Measurements from ENCODE around the gene TRAPPC14. TPM values are rescaled to one million over a fixed set of nuclear protein-coding genes. Genes with fewer than 3 reads are reported as not detected.

TRAPPC14 gene
- total and polyA plus RNA-seq, 2 of the 8 experiments (the other 6 are each of a cell fraction or from before 2014, with no cell fraction given), result 11.9 to 22.1 TPM

GRCh38 chr7:100204454-100204853, 45.9 kb upstream of the TRAPPC14 start:
- H4K91ac ChIP-seq (replicated peaks; ENCODE audit: insufficient read length, low read length), result no peak overlapping the region
- peak overlapping the region; percentile 71; the same call in 1 of the 2 replicates for H2AK5ac ChIP-seq (ENCODE audit: low read depth, low read length)
- no peak overlapping the region for H3K27ac ChIP-seq (ENCODE audit: low read depth, low read length)
- no peak overlapping the region for H3K23ac ChIP-seq (ENCODE audit: insufficient read length)
- FAIRE-seq (no peak), DNase-seq (ENCODE audit: low read depth in 1 of 2, low spot score in 2 of 2) (no peak)
- H3K18ac ChIP-seq (ENCODE audit: extremely low read depth, low read length), result no peak overlapping the region
- H3K4me2 ChIP-seq (ENCODE audit: insufficient read depth in 1 of 2, low read depth in 2 of 2, low read length in 2 of 2), result no peak overlapping the region
- no peak overlapping the region for H2AFZ ChIP-seq (ENCODE audit: low read length)
- 0 out of 2 replicates have a peak, but pooled peaks cover 1% of the 10 kb centered on the region for H3K23me2 ChIP-seq (ENCODE audit: low read depth, low read length)
- POLR2A ChIA-PET (ENCODE audit: partially characterized antibody), result interaction anchor here (0.7 to 1.6 kb wide), 5 partner anchors 10 to 37 kb away, joined by 3 to 4 read pairs (median 3); partner anchors contain the start of gene GAL3ST4
- H3K36me3 ChIP-seq (ENCODE audit: control insufficient read depth in 2 of 4, insufficient read depth in 4 of 4, low read length in 3 of 4), result no peaks in the 10 kb centered on the region
- H2BK12ac ChIP-seq (ENCODE audit: low read depth, low read length), result no peak overlapping the region
- 89% methylated on average over 9 of the region's 9 CpGs; no CpG with 5 or more reads in 1 of the 2 experiments for WGBS, 2 experiments (ENCODE audit: extremely low coverage in 1 of 2, insufficient coverage in 1 of 2, insufficient read length in 1 of 2, insufficient replicate concordance in 2 of 2, low coverage in 1 of 2, low lambda C conversion rate in 2 of 2, missing lambda C conversion rate in 1 of 2)
- peaks cover 0 to 5% (median 2%) of the 10 kb centered on the region in 4 experiments; a peak in 4 of 7 replicates for H3K27me3 ChIP-seq (replicated peaks in 1 of 4; ENCODE audit: control insufficient read depth in 3 of 4, extremely low read depth in 1 of 4, insufficient read depth in 3 of 4, low read length in 3 of 4)
- no peaks in the 10 kb centered on the region for H4K20me1 ChIP-seq (replicated peaks in 1 of 2; ENCODE audit: control insufficient read depth in 1 of 2, insufficient read depth in 2 of 2, low read length in 2 of 2)
- TF ChIP-seq RNF2 (IDR thresholded peaks at IDR 0.05; ENCODE audit: borderline replicate concordance, low read depth, low read length, missing control alignments, poor library complexity, severe bottlenecking), result no peak
- no peak overlapping the region for H2BK5ac ChIP-seq (ENCODE audit: low read depth, low read length)
- no peak overlapping the region for H3K4ac ChIP-seq (replicated peaks; ENCODE audit: insufficient read length, low read depth, low read length)
- no peak overlapping the region for H3K9ac ChIP-seq (replicated peaks in 1 of 4; ENCODE audit: extremely low read depth in 1 of 4, low read depth in 3 of 4, low read length in 3 of 4)
- no peak overlapping the region for H2BK120ac ChIP-seq (replicated peaks; ENCODE audit: low read depth, low read length)
- no peak overlapping the region for H4K5ac ChIP-seq (ENCODE audit: insufficient read length, low read depth, low read length)
- peaks cover 0 to 9% (median 3%) of the 10 kb centered on the region in 4 experiments; a peak in 3 of 7 replicates for H3K4me1 ChIP-seq (replicated peaks in 1 of 4; ENCODE audit: control insufficient read depth in 3 of 4, insufficient read depth in 4 of 4, low read length in 3 of 4)
- H3K56ac ChIP-seq (replicated peaks; ENCODE audit: insufficient read length, low read depth, low read length), result no peak overlapping the region
- no peak overlapping the region for H2BK20ac ChIP-seq (ENCODE audit: low read length)
- no peak overlapping the region for H2BK15ac ChIP-seq (ENCODE audit: low read length)
- no peaks in the 10 kb centered on the region for H3K9me3 ChIP-seq (ENCODE audit: insufficient read depth in 2 of 2, low read depth in 1 of 2, low read length in 1 of 2)
- no peak overlapping the region for H3K14ac ChIP-seq (ENCODE audit: insufficient read length)
- no peak overlapping the region; the same call in 1 of the 2 replicates for H4K8ac ChIP-seq (ENCODE audit: extremely low read depth, insufficient read depth, low read length)
- no peaks in the 10 kb centered on the region for H3K79me2 ChIP-seq (ENCODE audit: control insufficient read depth in 1 of 2, insufficient read depth in 2 of 2, low read length in 2 of 2)
- H3K4me3 ChIP-seq (ENCODE audit: extremely low read depth in 1 of 4, insufficient read depth in 2 of 4, low read depth in 3 of 4, low read length in 4 of 4), result no peak overlapping the region
- CTCF ChIA-PET (ENCODE audit: partially characterized antibody), result interaction anchor here (0.6 to 3.4 kb wide), 7 partner anchors 11 to 73 kb away, joined by 3 to 36 read pairs (median 3); no protein-coding TSS in a partner anchor
- no peaks in the 10 kb centered on the region for H3K79me1 ChIP-seq (ENCODE audit: low read depth, low read length)

Measured in H1 (cell line).